ENCODE data around the gene HYAL4. TPM values are rescaled to one million over a fixed set of nuclear protein-coding genes. Genes with fewer than 3 reads are reported as not detected.

The HYAL4 gene
- 0.08 TPM in 1 of 5 replicates, not detected in the others for total RNA-seq (2022; extraction: Qiagen RNA extraction)

GRCh38 chr7:123844712-123845219 lies at the start of gene HYAL4:
Gene HYAL4, plus strand, starts transcription at chr7:123845169. Its CDS starts 23,105 bp downstream, at chr7:123868274.

GRCh38 chr7:123924941-123925340 lies 80.0 kb downstream of the HYAL4 start, which contains the start of gene SPAM1:
Gene SPAM1, plus strand, starts transcription at chr7:123925241. Its CDS starts 28,330 bp downstream, at chr7:123953571.

Other genes starting within 250 kb of the HYAL4 start
- gene ASB15, start 243.3 kb upstream of the HYAL4 start, total RNA-seq (2022; extraction: Qiagen RNA extraction): not detected in 5 replicates
- gene LMOD2, start 189.3 kb upstream of the HYAL4 start, total RNA-seq (2022; extraction: Qiagen RNA extraction): not detected in 5 replicates
- gene WASL, start 96.2 kb upstream of the HYAL4 start, total RNA-seq (2022; extraction: Qiagen RNA extraction): 18.1 to 23.2 TPM (median 22.9 TPM) in 5 replicates
- gene SPAM1, start 80.1 kb downstream of the HYAL4 start, total RNA-seq (2022; extraction: Qiagen RNA extraction): not detected in 5 replicates
- not detected in 5 replicates for gene TMEM229A, start 187.9 kb downstream of the HYAL4 start, total RNA-seq (2022; extraction: Qiagen RNA extraction)

Data from A549 treated with Mapracorat at 1 μM for 4 hours (cell line).